Measurements from ENCODE around the gene CYB5R2.

Gene CYB5R2

GRCh38 chr11:7672960-7673723 lies at the start of gene CYB5R2:
CYB5R2 (minus strand) TSS chr11:7673500; CDS start chr11:7672825, 675 bp downstream.
- DNase-seq, result peak; percentile 33

- no peak for DNase-seq
Measured at GRCh38 chr11:7714786-7715185, 41.5 kb upstream of the CYB5R2 start.

- no peak for DNase-seq
Measured at GRCh38 chr11:7706377-7706776, 33.1 kb upstream of the CYB5R2 start, which contains the start of gene OVCH2. OVCH2 (minus strand) TSS chr11:7706477; CDS start chr11:7706394, 83 bp downstream.

DNA sequence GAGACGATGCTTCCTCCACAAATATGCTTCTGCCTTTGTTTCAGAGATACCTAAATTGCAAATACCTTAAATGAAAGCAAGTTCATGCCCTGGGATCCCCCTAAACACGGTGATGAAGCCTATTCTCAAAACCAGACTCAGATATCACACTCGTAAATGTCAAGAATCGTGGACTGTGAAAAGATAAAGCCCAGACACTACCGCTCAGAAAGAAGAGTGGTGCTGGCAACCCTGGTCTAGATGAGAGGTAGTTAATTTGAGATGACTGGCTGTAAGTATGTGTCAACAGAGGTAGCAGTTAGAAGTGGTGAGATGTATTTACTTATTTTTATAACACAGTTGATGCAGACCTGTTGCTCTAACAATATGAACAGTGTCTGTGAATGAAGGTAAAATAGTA lies 30.4 kb upstream of the CYB5R2 start:
- no peak for DNase-seq

GRCh38 chr11:7696424-7696823 lies 23.1 kb upstream of the CYB5R2 start:
- peak; percentile 32 for DNase-seq

GRCh38 chr11:7694235-7694634 lies 20.9 kb upstream of the CYB5R2 start:
- no peak for DNase-seq

- no peak for DNase-seq
Measured at GRCh38 chr11:7692426-7692825, 19.1 kb upstream of the CYB5R2 start.

- DNase-seq, result no peak
Measured at GRCh38 chr11:7691759-7692350, 18.6 kb upstream of the CYB5R2 start.

DNA sequence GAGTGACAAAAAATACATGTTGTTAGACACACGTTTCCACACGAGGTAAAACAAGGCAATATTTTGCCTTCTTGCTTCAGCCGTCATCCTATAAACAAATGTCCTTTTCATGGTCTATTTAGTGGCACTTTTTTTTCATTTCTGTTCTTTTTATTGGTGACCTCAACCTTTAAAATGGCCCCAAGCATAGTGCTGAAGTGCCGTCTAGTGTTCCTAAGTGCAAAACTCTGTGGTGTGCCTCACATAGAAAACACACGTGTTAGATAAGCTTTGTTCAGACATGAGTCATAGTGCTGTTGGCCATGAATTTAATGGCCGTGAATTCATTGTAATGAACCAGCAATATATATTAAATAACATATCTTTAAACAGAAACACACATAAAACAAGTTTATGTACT lies 17.3 kb upstream of the CYB5R2 start:
- DNase-seq, result no peak

GRCh38 chr11:7689239-7689638 lies 15.9 kb upstream of the CYB5R2 start:
- no peak for DNase-seq

DNA sequence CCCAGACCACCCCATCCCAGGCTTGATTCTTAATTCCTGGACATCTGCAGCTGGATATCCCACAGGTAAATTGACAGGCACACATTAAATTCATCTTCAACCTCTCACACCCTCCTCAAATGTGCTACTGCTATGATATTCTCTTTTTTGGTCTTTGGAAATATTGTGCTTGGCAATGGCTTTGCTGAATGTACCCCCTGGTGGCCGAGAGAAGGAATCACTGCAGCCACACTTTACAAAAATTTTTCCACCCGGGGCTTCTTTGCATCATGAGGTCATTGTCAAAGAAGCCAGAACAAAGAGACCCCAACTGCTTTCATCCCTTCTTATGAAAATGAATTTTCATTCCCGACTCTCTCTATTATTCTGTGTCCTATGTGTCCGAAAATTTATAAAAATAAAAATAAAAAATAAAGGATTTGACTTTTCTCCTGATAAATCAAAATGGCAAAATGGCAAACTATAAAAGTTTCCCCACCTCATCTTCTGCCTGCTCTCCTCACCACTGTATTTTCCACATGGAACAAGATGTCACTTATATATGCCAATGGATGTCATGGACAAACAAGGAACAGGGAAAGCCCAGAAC lies 15.0 kb upstream of the CYB5R2 start:
- no peak for DNase-seq

GRCh38 chr11:7687386-7687785 lies 14.1 kb upstream of the CYB5R2 start:
- no peak for DNase-seq

DNA sequence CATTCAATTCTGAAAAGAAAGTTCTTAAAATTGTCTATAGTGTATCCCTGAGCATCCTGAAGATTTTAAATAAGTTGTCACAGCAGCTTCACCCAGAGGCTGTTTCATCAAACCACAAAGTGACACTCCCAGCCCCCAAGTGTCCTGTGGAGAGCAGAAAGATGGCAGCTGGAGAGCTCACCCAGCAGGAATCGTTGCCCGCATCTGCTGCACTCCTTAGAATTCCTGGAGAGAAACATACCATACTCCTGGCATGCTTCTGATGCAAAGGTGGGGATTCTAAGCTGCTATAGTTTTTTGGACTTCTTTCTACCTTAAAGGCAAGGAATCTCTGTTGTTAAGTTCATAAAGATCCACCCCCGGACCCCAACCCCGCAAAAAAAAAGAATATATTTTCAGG lies 13.5 kb upstream of the CYB5R2 start:
- DNase-seq, result no peak

- no peak for DNase-seq
Measured at GRCh38 chr11:7683571-7683970, 10.3 kb upstream of the CYB5R2 start.

GRCh38 chr11:7677796-7678201 lies 4.5 kb upstream of the CYB5R2 start:
- DNase-seq, result no peak

DNA sequence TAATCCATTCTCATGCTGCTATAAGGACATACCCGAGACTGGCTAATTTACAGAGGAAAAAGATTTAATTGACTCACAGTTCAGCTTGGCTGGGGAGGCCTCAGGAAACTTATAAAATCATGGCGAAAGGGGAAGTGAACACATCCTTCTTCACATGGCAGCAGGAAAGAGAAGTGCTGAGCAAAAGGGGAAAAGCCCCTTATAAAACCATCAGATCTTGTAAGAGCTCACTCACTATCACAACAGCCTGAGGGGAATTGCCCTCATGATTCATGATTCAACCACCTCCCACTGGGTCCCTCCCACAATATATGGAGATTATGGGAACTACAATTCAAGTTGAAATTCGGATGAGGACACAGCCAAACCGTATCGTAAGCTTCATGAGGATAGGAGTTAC lies 3.8 kb upstream of the CYB5R2 start:
- DNase-seq, result no peak

GRCh38 chr11:7675631-7676030 lies 2.3 kb upstream of the CYB5R2 start:
- DNase-seq, result no peak

GRCh38 chr11:7673724-7674434 lies 579 bp upstream of the CYB5R2 start:
- DNase-seq, result peak; percentile 37

DNA sequence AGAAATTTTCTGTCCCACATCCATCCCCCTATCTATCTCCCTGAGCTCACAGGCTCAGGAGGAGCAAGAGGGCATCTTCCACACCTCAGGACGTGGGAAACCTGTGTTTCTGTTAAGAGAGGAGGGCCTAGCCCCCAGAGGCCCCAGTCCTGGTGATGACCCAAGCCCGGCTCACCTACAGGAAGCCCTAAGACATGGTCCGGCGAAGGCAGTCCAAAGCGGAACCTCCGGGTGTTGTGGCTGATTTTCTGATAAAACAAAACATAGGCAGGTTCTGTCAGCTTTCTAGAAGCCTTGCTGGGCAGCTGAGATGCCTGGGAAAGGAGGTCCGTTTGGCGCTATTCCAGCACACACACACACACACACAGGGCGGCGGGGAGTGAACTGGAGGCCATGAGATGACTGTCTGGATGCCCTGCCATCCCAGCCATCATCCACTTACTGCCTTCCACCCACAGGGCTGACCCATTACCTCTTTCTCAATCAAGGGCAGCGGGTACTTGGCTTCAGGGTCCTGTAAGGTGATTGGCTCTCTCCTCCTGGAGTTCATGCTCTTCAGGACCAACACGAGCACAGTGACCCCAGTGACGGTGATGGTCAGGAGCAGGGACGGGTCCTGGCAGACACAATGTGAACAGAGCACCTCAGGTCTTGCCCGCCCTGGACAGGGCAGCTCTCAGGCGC lies 882 bp downstream of the CYB5R2 start:
- DNase-seq, result no peak

GRCh38 chr11:7671347-7672215 lies 1.7 kb downstream of the CYB5R2 start:
- peak; percentile 51 for DNase-seq

DNA sequence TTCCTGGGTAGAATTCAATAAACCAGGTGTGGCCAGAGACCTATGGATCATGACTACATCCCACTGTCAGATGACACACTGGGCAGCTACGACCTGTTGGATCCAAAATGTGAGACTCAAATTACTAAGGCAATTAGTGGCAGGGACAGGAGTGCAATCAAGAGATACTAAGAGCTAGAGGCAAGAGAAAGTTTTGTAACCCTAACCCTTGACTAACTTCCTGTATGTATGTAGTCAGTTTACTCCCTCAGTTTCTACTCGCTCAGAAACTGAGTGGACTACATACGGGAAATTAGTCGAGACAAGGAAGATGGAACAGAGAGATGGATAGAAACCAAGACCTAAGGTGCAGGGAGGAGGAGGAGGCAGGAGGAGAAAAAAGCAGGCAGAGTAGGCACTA lies 2.7 kb downstream of the CYB5R2 start:
- DNase-seq, result no peak

GRCh38 chr11:7668911-7669310 lies 4.4 kb downstream of the CYB5R2 start:
- DNase-seq, result no peak
